GM12891 (cell line): Measurements from ENCODE around the gene KCND3.

Source experiments
- PAX5 ChIP-seq: IDR thresholded peaks from 2 replicates; pipeline ENCODE4 v1.6.1; 2011; ENCODE audit warnings: low read length, moderate library complexity, mild to moderate bottlenecking; ENCODE audit not compliant: insufficient read depth, severe bottlenecking
- POLR2A ChIP-seq: IDR thresholded peaks from 2 replicates; pipeline ENCODE4 v1.6.1; 2011; ENCODE audit warnings: low read depth, low read length, control low read depth
- POLR2AphosphoS5 ChIP-seq: IDR thresholded peaks from 2 replicates; pipeline ENCODE4 v1.6.1; 2011; ENCODE audit warnings: low read depth, low read length, control low read depth
- POU2F2 ChIP-seq: IDR thresholded peaks from 2 replicates; pipeline ENCODE4 v1.6.1; 2011; ENCODE audit warnings: low read depth, mild to moderate bottlenecking, control low read depth, low read length, moderate library complexity
- SPI1 ChIP-seq: IDR thresholded peaks from 2 replicates; pipeline ENCODE4 v1.6.1; 2011; ENCODE audit warnings: low read depth, low read length, control low read depth
- TAF1 ChIP-seq: IDR thresholded peaks from 2 replicates; pipeline ENCODE4 v1.6.1; 2011; ENCODE audit warnings: low read depth, low read length, control low read depth

DNA sequence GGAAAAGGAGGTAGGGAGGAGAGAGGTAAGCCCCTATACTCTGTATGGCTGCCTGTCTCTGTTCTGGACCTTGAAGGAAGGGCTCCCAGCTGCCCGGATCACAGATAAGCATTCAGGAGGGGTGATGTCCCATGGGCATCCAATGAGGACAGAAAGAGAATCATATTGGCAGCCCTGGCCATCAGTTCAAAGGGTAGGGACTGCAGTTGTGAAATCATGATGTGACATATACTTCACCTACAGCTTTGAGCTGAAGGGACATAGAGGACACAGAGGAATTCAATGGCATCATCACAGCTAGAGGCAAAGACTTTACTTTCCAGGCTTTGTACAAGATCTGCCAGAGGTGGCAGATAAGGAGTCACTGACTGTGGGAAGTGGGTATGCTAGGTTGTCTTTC lies 212.2 kb downstream of the KCND3 start:
- no peak for TF ChIP-seq POLR2A
- no peak for TF ChIP-seq POLR2AphosphoS5
- no peak for TF ChIP-seq POU2F2
- no peak for TF ChIP-seq PAX5
- TF ChIP-seq TAF1, result no peak
- no peak for TF ChIP-seq SPI1
